SU-DHL-6 (cell line): ENCODE measurements around the gene RPTOR.

Experiments used
- CTCF ChIP-seq: fragments of 200-600 bp; sonication (generic); IDR thresholded peaks from one replicate; pipeline ENCODE4 v1.5.1; 2017; ENCODE audit warnings: antibody characterized with exemption, mild to moderate bottlenecking, low read length, moderate library complexity; ENCODE audit not compliant: insufficient read depth, poor library complexity, severe bottlenecking
- EZH2phosphoT487 ChIP-seq: fragments of 200-600 bp; sonication (generic), shearing (Covaris generic); conservative IDR thresholded peaks from 2 replicates; pipeline ENCODE4 v1.6.1; 2018; ENCODE audit warnings: mild to moderate bottlenecking, antibody characterized with exemption, low read length, moderate library complexity, mixed read lengths

GRCh38 chr17:81012574-81013447, 468.2 kb downstream of the RPTOR start:
- TF ChIP-seq CTCF (no peak), EZH2phosphoT487 (no peak)
